Endothelial cell of umbilical vein (primary cell): ENCODE data around the gene SMAD6. TPM values are rescaled to one million over a fixed set of nuclear protein-coding genes. Genes with fewer than 3 reads are reported as not detected.

ENCODE experiments used
- BruUV-seq: library from RNA; stranded (reverse); fragments of 400-500 nt; replicated peaks from 2 replicates; lab custom pipeline; 2021; lab: Mats Ljungman, UMichigan
- CTCF ChIA-PET: fragments of 300-600, 350-600 bp; sonication (Branson Sonifier 250); formaldehyde crosslinking; loops from one replicate; lab custom pipeline; 2021; ENCODE audit warnings: antibody characterized with exemption, inconsistent platforms; lab: Charles Lee
- POLR2A ChIA-PET: fragments of 300-600, 350-600 bp; sonication (Branson Sonifier 250); formaldehyde crosslinking; loops from one replicate; lab custom pipeline; 2021; ENCODE audit warnings: antibody characterized with exemption, inconsistent platforms; lab: Charles Lee
- DNase-seq: peaks from one replicate; pipeline ENCODE4 v3.0.0-alpha.2; 2011; ENCODE audit warnings: low read depth, low spot score
- FAIRE-seq: peaks from 2 replicates; lab custom pipeline; 2011; peaks lifted over from hg19 to GRCh38; lab: Jason Lieb, UNC
- H2AFZ ChIP-seq: 2 replicates; pipeline ENCODE4 v1.6.0; 2012; ENCODE audit warnings: low read depth, low read length, control low read depth, inconsistent platforms
- H3K27ac ChIP-seq: 2 replicates; pipeline ENCODE4 v1.5.1; 2011; ENCODE audit warnings: low read depth, mild to moderate bottlenecking, control low read depth, low read length, moderate library complexity; ENCODE audit not compliant: insufficient read depth
- H3K27me3 ChIP-seq, 2 experiments: 2 replicates each; pipeline versions ENCODE4 v1.6.0 to v1.6.1; 2011; ENCODE audit warnings: low read length in 2 of 2, mixed read lengths in 1 of 2; ENCODE audit not compliant: control insufficient read depth in 2 of 2, insufficient read depth in 2 of 2
- H3K36me3 ChIP-seq, 2 experiments: 2 replicates in 1 of 2; 3 replicates in 1 of 2; pipeline ENCODE4 v1.5.1; 2011; ENCODE audit warnings: low read length in 2 of 2, mild to moderate bottlenecking in 1 of 2, moderate library complexity in 1 of 2; ENCODE audit not compliant: control insufficient read depth in 2 of 2, insufficient read depth in 2 of 2; ENCODE audit errors: extremely low read depth in 1 of 2
- H3K4me1 ChIP-seq: 3 replicates; pipeline ENCODE4 v1.5.1; 2011; ENCODE audit warnings: mild to moderate bottlenecking, low read length; ENCODE audit not compliant: control insufficient read depth, insufficient read depth; ENCODE audit errors: extremely low read depth
- H3K4me2 ChIP-seq: 2 replicates; pipeline ENCODE4 v1.6.1; 2011; ENCODE audit warnings: low read length, control low read depth, mixed read lengths; ENCODE audit not compliant: insufficient read depth
- H3K4me3 ChIP-seq, 3 experiments: fragments of 200-600 bp in 1 of 3; sonication (generic), shearing (Covaris generic) in 1 of 3; replicated peaks in 1 of 3; 2 replicates each; pipeline ENCODE4 v1.5.1; 2011 to 2016; ENCODE audit warnings: control low read depth in 3 of 3, low read length in 3 of 3, mild to moderate bottlenecking in 2 of 3, inconsistent platforms in 1 of 3, low read depth in 1 of 3, moderate library complexity in 1 of 3; ENCODE audit not compliant: insufficient read depth in 1 of 3
- H3K79me2 ChIP-seq: 2 replicates; pipeline ENCODE4 v1.6.0; 2012; ENCODE audit warnings: low read length, inconsistent platforms; ENCODE audit not compliant: control insufficient read depth, insufficient read depth
- H3K9ac ChIP-seq: replicated peaks from 2 replicates; pipeline ENCODE3; 2011; ENCODE audit warnings: low read length, control low read depth; ENCODE audit not compliant: insufficient read depth; ENCODE audit errors: extremely low read depth
- H3K9me1 ChIP-seq: replicated peaks from 3 replicates; pipeline ENCODE4 v1.6.0; 2011; ENCODE audit warnings: mild to moderate bottlenecking, low read length; ENCODE audit not compliant: control insufficient read depth, insufficient read depth; ENCODE audit errors: extremely low read depth
- H3K9me3 ChIP-seq: replicated peaks from 2 replicates; pipeline ENCODE4 v1.5.1; 2012; ENCODE audit warnings: low read length, inconsistent platforms; ENCODE audit not compliant: control insufficient read depth, insufficient read depth
- H4K20me1 ChIP-seq: replicated peaks from 2 replicates; pipeline ENCODE3; 2011; ENCODE audit warnings: mild to moderate bottlenecking, low read length; ENCODE audit not compliant: control insufficient read depth, insufficient read depth; ENCODE audit errors: extremely low read depth
- EZH2 ChIP-seq: IDR thresholded peaks from 2 replicates; pipeline ENCODE4 v1.6.1; 2012; ENCODE audit warnings: borderline replicate concordance, low read depth, mild to moderate bottlenecking, moderate library complexity, low read length, inconsistent platforms; ENCODE audit not compliant: severe bottlenecking
- FOS ChIP-seq: IDR thresholded peaks from 2 replicates; pipeline ENCODE4 v1.6.1; 2011; ENCODE audit warnings: mild to moderate bottlenecking, low read length, moderate library complexity, borderline replicate concordance; ENCODE audit not compliant: insufficient read depth
- GATA2 ChIP-seq: IDR thresholded peaks from 2 replicates; pipeline ENCODE4 v1.7.0; 2011; ENCODE audit warnings: low read depth, mild to moderate bottlenecking, moderate library complexity, mixed read lengths, low read length; ENCODE audit not compliant: insufficient read length, insufficient read depth
- JUN ChIP-seq: IDR thresholded peaks from 2 replicates; pipeline ENCODE4 v1.6.1; 2011; ENCODE audit warnings: borderline replicate concordance, low read depth; ENCODE audit not compliant: insufficient read length, insufficient read depth
- MYC ChIP-seq: IDR thresholded peaks from one replicate; pipeline ENCODE4 v1.6.1; 2011; ENCODE audit warnings: mild to moderate bottlenecking, low read depth, low read length
- POLR2A ChIP-seq: IDR thresholded peaks from 2 replicates; pipeline ENCODE4 v1.6.1; 2012; ENCODE audit warnings: low read depth, mild to moderate bottlenecking, control low read depth, low read length
- POLR2AphosphoS5 ChIP-seq: IDR thresholded peaks from 2 replicates; pipeline ENCODE4 v1.6.1; 2012; ENCODE audit warnings: low read depth, mild to moderate bottlenecking, control low read depth, low read length, moderate library complexity; ENCODE audit not compliant: insufficient read depth
- dilution Hi-C: fragments of 300-500 bp; cut with MboI; formaldehyde crosslinking; loops from one replicate; pipeline ENCODE4 v1.15.0; 2019; ENCODE audit warnings: low sequenced_read_pairs; ENCODE audit not compliant: extremely low pct_ligation_motif_present
- intact Hi-C: fragments of 100-400 bp; cut with micrococcal nuclease; formaldehyde crosslinking; loops from one replicate; pipeline ENCODE4 v1.10.0; 2022
- polyA plus RNA-seq, 4 experiments: library from polyadenylated mRNA; depleted of rRNA in 3 of 4; stranded (reverse) in 3 of 4; unstranded in 1 of 4; fragments of >200 nt; gene quantifications; 2 replicates each; pipeline versions ENCODE4 v1.2.1 to v1.2.3, GENCODE V29; 2011 to 2012; ENCODE audit warnings: missing spikeins in 1 of 4
- total RNA-seq: library from RNA; stranded (reverse); gene quantifications from 2 replicates; pipeline ENCODE4 v1.2.3, GENCODE V29; 2021
- TF ChIP-seq, protein P1 (sequence below): IDR thresholded peaks from 2 replicates; pipeline ENCODE4 v1.6.1; 2011; ENCODE audit not compliant: insufficient read depth, insufficient read length
- TF ChIP-seq, protein P2 (sequence below), 2 donors: IDR thresholded peaks; 1 replicate in 1 of 2; 2 replicates in 1 of 2; pipeline ENCODE4 v1.5.1; 2011; ENCODE audit warnings: low read length in 2 of 2, mild to moderate bottlenecking in 2 of 2, moderate library complexity in 2 of 2, control low read depth in 1 of 2, inconsistent platforms in 1 of 2, low read depth in 1 of 2; ENCODE audit not compliant: insufficient read depth in 1 of 2; ENCODE audit errors: extremely low read depth in 1 of 2

Gene SMAD6
- total and polyA plus RNA-seq, 2 donors (not counting 3 experiments of a cell fraction or from before 2014, with no cell fraction given): 7.3 to 12.5 TPM

DNA sequence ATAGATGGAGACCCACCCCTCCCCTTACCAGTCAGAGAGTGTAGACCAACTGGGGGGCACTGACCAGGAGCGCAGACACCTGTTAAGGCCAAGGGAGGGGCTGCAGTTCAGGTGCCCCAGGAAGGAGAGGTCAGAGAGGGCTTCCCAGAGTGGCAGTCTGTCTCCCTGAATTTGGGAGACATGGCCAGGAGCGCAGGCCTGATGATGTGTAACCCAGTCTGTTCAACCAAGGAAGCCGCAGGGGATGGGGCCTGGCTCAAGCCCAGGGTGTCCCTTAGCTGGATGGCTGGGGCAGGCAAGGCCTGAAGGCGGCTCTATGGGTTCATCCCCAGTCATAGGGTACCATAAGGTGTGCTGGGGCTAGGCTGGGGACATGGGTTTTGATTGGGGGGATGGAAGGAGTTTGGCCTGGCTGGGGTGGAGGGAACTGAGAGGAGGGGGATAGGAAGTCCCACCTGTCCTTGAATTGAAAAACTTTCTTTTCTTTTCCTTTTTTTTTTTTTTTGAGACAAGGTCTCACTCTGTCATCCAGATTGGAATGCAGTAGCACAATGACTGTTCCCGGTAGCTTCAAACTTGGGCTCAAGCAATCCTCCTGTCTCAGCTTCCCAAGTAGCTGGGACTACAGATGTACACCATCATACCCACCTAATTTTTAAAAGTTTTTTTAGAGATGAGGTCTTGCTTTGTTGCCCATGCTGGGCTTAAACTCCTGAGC is 75.7 kb downstream of the SMAD6 start:
- no peak for FAIRE-seq
- Histone ChIP-seq H3K9ac (no peak overlapping the region), H3K79me2 (peaks cover 9% of the 10 kb centered on the region)

More for the DNA sequence above, 75.7 kb downstream of the SMAD6 start:
- Histone ChIP-seq H3K4me1 (peaks cover 17% of the 10 kb centered on the region), H2AFZ (no peak overlapping the region), H3K27me3 (no peaks in the 10 kb centered on the region), H3K36me3 (peaks cover 0 to under 1% of the 10 kb centered on the region in 2 experiments), H3K9me1 (no peaks in the 10 kb centered on the region), H4K20me1 (no peaks in the 10 kb centered on the region), H3K27ac (no peak overlapping the region), H3K4me3 (no peak overlapping the region), H3K9me3 (no peaks in the 10 kb centered on the region), H3K4me2 (no peak overlapping the region)
- no TSS peak for BruUV-seq
- TF ChIP-seq GATA2: no peak
- no peak for TF ChIP-seq FOS
- TF ChIP-seq, protein P1, sequence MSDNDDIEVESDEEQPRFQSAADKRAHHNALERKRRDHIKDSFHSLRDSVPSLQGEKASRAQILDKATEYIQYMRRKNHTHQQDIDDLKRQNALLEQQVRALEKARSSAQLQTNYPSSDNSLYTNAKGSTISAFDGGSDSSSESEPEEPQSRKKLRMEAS: no peak
- no peak for TF ChIP-seq EZH2
- TF ChIP-seq POLR2AphosphoS5: no peak
- no peak for TF ChIP-seq MYC
- no peak for TF ChIP-seq JUN
- TF ChIP-seq, protein P2, sequence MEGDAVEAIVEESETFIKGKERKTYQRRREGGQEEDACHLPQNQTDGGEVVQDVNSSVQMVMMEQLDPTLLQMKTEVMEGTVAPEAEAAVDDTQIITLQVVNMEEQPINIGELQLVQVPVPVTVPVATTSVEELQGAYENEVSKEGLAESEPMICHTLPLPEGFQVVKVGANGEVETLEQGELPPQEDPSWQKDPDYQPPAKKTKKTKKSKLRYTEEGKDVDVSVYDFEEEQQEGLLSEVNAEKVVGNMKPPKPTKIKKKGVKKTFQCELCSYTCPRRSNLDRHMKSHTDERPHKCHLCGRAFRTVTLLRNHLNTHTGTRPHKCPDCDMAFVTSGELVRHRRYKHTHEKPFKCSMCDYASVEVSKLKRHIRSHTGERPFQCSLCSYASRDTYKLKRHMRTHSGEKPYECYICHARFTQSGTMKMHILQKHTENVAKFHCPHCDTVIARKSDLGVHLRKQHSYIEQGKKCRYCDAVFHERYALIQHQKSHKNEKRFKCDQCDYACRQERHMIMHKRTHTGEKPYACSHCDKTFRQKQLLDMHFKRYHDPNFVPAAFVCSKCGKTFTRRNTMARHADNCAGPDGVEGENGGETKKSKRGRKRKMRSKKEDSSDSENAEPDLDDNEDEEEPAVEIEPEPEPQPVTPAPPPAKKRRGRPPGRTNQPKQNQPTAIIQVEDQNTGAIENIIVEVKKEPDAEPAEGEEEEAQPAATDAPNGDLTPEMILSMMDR (IDR thresholded peaks at IDR 0.05; ENCODE audit: extremely low read depth in 1 of 2, insufficient read depth in 1 of 2, low read depth in 1 of 2, low read length in 2 of 2): no peak
- TF ChIP-seq POLR2A: no peak
- ChIA-PET CTCF (interaction anchor here (0.7 to 4.4 kb wide), 10 partner anchors 13 to 175 kb away, joined by 3 to 39 read pairs (median 3); partner anchors contain the start of gene SMAD6), POLR2A (no interaction called here)
- dilution Hi-C loops: no loop called here
- no peak for DNase-seq
- intact Hi-C loops: no loop called here
